Activated CD4-positive, alpha-beta T cell treated with anti-CD3 and anti-CD28 coated beads, Interleukin-2, amount 50 U/mL, for 24 hours (primary cell): ENCODE data around the gene ZFAND3.

Experiments
- DNase-seq, 2 donors: peaks; one replicate each; pipeline ENCODE4 v3.0.0-alpha.2; 2020; ENCODE audit warnings: low read depth in 1 of 2, low spot score in 1 of 2

ZFAND3 gene

GRCh38 chr6:38150681-38151296 is 331.3 kb downstream of the ZFAND3 start:
- DNase-seq: no peak

- DNase-seq: no peak
These were observed 332.3 kb downstream of the ZFAND3 start for GRCh38 chr6:38151580-38152500.

DNA sequence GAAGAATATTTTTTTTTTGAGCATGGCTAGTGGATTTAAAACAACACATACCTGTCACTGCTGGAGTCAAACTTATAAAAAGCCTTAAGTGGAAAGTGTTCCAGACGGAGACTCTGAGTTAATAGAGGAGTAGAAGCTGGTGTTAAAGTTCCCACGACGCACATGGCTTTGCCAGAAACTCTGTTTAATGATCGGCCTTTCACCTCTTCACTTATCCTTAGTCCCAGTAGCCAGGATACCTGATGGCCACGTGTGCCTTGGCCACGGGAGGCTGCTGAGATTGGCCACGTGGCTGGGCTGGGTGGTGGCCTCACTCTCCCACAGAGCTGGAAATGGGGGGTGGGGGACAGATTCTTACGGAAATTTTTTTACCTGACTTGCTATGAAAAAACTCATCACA is 333.1 kb downstream of the ZFAND3 start:
- DNase-seq: no peak

DNA sequence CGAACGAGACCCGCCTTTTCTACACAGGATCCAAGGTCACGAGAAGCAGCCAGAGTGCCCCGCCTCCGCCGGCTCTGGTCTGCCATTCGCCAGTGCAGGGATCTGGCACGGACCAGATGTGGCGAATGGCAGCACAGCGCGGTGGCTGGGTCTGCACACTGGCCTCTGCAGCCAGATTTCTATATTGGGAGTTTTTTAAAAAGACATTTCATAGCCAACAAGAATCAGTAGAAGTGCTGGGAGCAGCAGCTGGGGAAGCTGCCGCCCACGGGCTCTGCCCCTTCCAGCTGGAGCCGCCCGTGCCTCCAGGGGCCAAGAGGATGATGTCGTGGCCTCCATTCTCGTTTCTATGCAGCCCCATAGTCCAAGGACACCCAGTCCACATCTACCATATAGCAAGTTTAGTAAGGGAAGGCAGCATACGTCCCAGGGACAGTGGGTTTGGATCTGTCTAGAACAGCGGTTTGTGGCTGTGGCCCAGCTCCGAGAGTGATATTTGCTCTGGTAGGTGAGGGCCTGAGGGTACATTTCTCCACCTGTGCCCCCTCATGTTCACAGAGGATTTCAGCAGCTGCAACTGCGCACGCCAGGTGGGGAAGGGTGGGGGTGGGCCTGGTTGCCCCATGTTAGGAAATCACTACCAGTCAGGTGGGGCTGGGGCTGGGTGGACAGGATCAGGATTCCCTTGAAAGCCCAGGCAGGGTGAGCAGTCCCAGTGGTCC is 333.7 kb downstream of the ZFAND3 start:
- DNase-seq: no peak

DNA sequence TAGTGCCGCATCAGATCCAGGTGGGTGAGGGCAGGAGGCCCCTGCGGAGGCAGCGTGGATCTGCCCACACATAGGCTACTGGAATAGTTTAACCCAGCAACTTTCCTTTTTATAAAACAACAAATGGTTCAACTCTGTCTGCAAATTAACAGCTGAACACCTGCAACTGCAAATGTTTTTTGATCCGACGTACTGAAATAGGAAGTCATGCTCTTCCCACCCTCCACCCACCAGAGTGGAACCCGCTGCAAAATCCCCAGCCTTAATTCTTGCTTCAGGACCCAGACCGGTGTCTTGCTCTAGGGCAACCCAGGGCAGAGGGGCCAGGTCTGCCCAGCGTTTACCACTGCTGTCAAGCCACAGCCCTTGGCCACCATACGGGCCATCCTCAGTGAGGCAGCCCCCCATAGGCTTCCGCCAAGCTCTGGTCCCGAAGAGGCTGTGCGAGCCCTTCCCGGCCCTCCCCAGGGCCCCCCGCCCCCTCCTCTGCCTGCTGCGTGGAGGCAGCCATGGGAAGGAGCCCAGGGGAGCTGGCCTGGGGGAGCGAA is 334.3 kb downstream of the ZFAND3 start:
- DNase-seq: no peak

- DNase-seq: no peak
These were observed 335.2 kb downstream of the ZFAND3 start for GRCh38 chr6:38154731-38155130.

DNA sequence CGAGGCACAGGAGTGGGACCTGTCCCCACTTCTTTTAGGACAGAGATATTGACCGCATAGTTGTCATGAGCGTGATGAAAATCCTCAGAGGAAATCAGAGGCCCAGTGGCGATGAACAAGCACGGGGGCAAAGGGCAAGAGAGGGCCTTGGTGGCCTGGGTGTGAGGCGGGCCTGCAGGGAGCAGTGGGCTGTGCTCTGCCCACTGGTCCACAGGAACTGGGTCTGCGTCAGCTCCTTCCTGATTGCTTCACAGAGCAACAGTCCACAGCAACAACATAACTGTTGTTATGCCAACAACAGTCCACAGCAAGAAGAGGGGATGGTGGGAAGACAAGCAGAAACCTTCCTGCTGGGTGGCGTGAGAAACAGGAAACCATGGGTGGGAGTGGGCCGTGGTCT is 335.6 kb downstream of the ZFAND3 start:
- no peak for DNase-seq

DNA sequence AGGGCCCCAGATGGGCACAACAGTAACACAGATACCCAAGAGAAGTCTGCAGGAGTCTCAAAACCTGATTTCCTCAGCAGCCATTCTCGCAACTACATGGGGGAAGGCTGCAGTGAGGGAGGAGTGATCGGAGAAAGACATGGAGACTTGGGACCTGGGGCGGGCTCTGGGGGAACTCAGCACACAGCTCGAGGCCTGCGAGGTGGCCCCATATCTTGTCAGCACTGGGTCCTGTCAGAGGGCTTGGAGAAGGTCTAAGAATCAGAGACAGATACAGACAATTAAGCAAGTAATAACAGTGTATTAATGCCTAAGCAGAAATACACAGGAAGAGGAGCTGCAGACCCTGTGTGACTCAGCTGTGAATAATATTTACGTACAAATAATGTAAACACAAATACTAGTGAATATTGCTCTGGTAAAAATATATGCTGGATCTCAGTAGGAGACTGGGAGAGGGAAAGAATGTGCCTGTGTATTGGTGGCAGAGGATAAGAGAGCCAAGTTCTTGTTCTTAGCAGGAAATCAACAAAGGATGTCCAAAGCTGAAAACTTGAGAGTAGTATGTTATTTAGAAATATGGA is 336.2 kb downstream of the ZFAND3 start:
- DNase-seq: no peak

GRCh38 chr6:38156818-38157565 is 337.5 kb downstream of the ZFAND3 start:
- no peak for DNase-seq

- no peak for DNase-seq
These were observed 338.4 kb downstream of the ZFAND3 start for GRCh38 chr6:38157905-38158304.

DNA sequence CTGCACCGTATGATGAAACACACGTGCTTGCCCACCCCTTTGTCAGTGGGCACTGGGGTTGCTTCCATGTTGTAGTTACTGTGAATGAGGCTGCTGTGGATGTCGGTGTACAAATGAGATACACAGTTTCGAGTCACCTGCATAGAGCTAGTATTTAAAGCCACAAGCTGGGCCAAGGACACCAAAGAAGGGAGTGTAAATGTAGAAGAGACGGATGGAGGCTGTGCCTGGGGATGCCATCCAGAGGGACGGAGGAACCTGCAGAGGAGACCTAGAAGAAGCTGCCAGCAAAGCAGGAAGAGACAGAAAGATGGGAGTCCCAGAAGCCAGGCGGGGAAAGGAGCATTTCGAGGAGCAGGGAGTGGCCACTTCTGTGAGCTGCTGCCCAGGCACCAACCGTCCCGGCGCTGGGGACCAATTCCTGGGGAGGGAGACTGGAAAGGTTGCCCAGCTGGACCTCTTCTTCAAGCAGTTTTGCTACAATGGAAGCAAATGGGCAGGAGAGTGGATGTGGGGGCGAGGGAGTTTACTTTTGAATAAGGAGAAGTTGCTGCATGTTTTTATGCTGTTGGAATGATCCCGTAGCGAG is 339.3 kb downstream of the ZFAND3 start:
- DNase-seq: no peak

DNA sequence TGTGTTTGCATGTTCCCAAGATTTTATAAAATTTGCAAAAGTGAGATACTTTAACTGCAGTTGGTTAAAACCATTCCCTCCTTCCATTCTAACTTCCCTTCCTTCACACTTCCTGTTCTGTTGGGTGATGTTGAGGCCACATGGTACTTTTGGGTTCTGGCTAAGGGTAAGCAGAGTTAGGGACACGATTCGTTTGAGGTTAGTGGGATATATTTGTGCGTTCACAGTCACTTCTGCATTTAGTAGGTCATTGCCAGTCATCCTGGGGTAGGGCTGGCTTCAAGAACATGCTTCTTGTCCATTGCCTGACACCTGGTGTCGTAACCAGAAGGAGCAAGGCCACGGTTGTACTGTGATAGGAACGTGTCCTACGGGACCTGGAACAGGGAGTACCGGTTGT is 340.1 kb downstream of the ZFAND3 start:
- DNase-seq: no peak

DNA sequence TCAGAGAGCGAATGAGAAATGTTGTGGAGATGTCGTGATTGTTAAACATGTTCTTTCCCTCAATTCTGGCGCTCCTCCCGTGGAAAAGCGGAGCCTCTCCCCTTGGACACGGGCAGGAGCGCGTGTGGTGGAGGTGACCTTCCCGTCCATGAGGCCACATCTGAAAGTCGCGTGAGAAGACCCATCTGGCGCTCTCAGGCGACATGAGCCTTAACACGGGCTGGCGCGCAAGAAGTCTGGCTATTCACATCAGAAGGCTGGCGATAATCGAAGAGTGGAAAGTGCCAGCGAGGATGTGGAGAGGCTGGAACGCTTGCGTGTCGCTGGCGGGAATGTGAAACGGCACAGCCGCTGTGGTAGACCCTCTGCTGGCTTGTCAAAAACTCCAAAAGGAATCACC is 341.3 kb downstream of the ZFAND3 start:
- DNase-seq: no peak

- no peak for DNase-seq
These were observed 341.8 kb downstream of the ZFAND3 start for GRCh38 chr6:38161331-38161730.

- DNase-seq: no peak
These were observed 342.4 kb downstream of the ZFAND3 start for GRCh38 chr6:38161754-38162492.

DNA sequence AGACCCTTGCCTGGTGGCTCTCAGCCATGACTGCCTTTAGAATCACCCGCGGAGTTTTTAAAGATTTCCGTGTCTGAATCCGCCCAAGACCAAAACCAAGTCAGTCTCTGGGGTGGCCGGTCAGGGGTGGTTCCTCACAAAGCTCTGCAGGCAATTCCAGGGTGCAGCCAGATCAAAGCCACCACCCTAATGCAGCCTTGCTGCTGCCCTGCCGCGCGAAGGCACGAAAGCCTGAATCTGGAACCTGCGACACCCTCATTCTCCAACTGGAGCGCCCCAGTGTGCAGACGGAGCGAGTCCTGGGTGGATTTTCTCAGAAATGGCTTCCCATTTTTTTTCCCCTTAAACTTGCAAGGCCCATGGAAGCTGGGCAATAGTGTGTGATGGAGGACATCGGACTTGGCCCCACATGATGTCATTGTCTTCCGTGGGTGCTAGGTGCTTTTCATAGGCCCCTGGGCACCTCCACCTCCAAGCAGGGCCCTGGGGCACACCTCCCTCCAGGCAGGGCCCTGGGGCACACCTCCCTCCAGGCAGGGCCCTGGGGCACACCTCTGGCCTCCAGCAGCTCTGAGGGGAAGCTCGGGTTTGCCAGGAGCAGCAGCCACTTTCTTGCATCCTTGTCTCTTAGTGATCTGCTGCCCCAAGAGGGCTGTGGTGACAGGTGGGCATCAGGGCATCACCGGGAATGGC is 343.1 kb downstream of the ZFAND3 start:
- no peak for DNase-seq

- no peak for DNase-seq
These were observed 343.9 kb downstream of the ZFAND3 start for GRCh38 chr6:38163186-38164130.

GRCh38 chr6:38164131-38164481 is 344.6 kb downstream of the ZFAND3 start:
- DNase-seq: no peak
